Esophagus muscularis mucosa (tissue), 4 donors: Measurements from ENCODE around the gene MARCHF11. TPM values are rescaled to one million over a fixed set of nuclear protein-coding genes. Genes with fewer than 3 reads are reported as not detected.

Source experiments
- DNase-seq: peaks from one replicate; pipeline ENCODE4 v3.0.0-alpha.2; 2017; ENCODE audit errors: extremely low spot score
- H3K27ac ChIP-seq, 4 donors: fragments of 200-600 bp; sonication (generic); replicated peaks in 1 of 4; 1 replicate in 3 of 4; 2 replicates in 1 of 4; pipeline ENCODE4 v1.5.1; 2016 to 2019; ENCODE audit warnings: mild to moderate bottlenecking in 1 of 4
- H3K27me3 ChIP-seq, 4 donors: fragments of 200-600 bp; sonication (generic); one replicate each; pipeline versions ENCODE4 v1.5.1 to v1.6.0; 2016 to 2019
- H3K36me3 ChIP-seq, 4 donors: fragments of 200-600 bp; sonication (generic); one replicate each; pipeline ENCODE4 v1.5.1; 2016 to 2019
- H3K4me1 ChIP-seq, 4 donors: fragments of 200-600 bp; sonication (generic); one replicate each; pipeline ENCODE4 v1.5.1; 2016 to 2019
- H3K4me3 ChIP-seq, 4 donors: fragments of 200-600 bp; sonication (generic); 1 replicate in 2 of 4; 2 replicates in 2 of 4; pipeline ENCODE4 v1.5.1; 2016 to 2019; ENCODE audit warnings: mild to moderate bottlenecking in 4 of 4, moderate library complexity in 1 of 4
- H3K9me3 ChIP-seq, 4 donors: fragments of 200-600 bp; sonication (generic); 1 replicate in 3 of 4; 2 replicates in 1 of 4; pipeline ENCODE4 v1.5.1; 2016 to 2019
- CTCF ChIP-seq, 3 experiments: fragments of 200-600 bp in 2 of 3; fragments of 450-650 bp in 1 of 3; sonication (generic) in 2 of 3; IDR thresholded peaks; one replicate each; pipeline ENCODE4 v1.5.1; 2017 to 2019; ENCODE audit warnings: antibody characterized with exemption in 3 of 3, mild to moderate bottlenecking in 2 of 3, moderate library complexity in 1 of 3
- EP300 ChIP-seq: sonication (generic); formaldehyde crosslinking; IDR thresholded peaks from one replicate; pipeline ENCODE4 v1.6.1; 2017; ENCODE audit warnings: antibody characterized with exemption
- POLR2A ChIP-seq: fragments of 450-650 bp; IDR thresholded peaks from one replicate; pipeline ENCODE4 v1.6.1; 2017; ENCODE audit warnings: antibody characterized with exemption, moderate library complexity, mild to moderate bottlenecking, low read depth
- POLR2AphosphoS5 ChIP-seq, 2 donors: sonication (generic); formaldehyde crosslinking; IDR thresholded peaks; one replicate each; pipeline ENCODE4 v1.6.1; 2017; ENCODE audit warnings: antibody characterized with exemption in 2 of 2
- WGBS: methylation state at CpG from one replicate; pipeline ENCODE4 v1.1.5; 2018; 5-methylcytosine and 5-hydroxymethylcytosine counted together
- intact Hi-C: fragments of 100-400 bp; cut with DNase I; formaldehyde crosslinking; loops from one replicate; pipeline ENCODE4 v1.15.1; 2023
- total RNA-seq, 4 donors: library from RNA; depleted of rRNA; stranded (reverse); fragments of >200 nt; gene quantifications; one replicate each; pipeline versions ENCODE4 v1.1.0 to v1.2.1, GENCODE V29; 2016

Gene MARCHF11
- total RNA-seq, 4 donors from 2014 or later = 0.42 TPM; not detected in 3

GRCh38 chr5:16127865-16128544 is 51.6 kb downstream of the MARCHF11 start:
- intact Hi-C loops = no loop called here
- H3K27ac ChIP-seq = no peak overlapping the region

GRCh38 chr5:16120579-16120978 is 59.0 kb downstream of the MARCHF11 start:
- 67% methylated on average over 3 of the region's 3 CpGs for WGBS
- DNase-seq = no peak

More at GRCh38 chr5:16127865-16128544, 51.6 kb downstream of the MARCHF11 start:
- no peaks in the 10 kb centered on the region for H3K27me3 ChIP-seq
- no peak overlapping the region for H3K4me3 ChIP-seq
- H3K36me3 ChIP-seq = no peaks in the 10 kb centered on the region
- WGBS = 68% methylated on average over 4 of the region's 4 CpGs
- TF ChIP-seq EP300 (no peak), POLR2A (no peak), CTCF (IDR thresholded peaks at IDR 0.05) (no peak), POLR2AphosphoS5 (IDR thresholded peaks at IDR 0.05) (no peak)
- peaks cover 0 to 1% (median 0%) of the 10 kb centered on the region in 4 donors for H3K9me3 ChIP-seq
- peak; percentile 75 for DNase-seq
- no peaks in the 10 kb centered on the region for H3K4me1 ChIP-seq

GRCh38 chr5:16119790-16120189 is 59.8 kb downstream of the MARCHF11 start:
- Histone ChIP-seq H3K27ac (no peak overlapping the region), H3K27me3 (no peaks in the 10 kb centered on the region), H3K4me1 (no peaks in the 10 kb centered on the region), H3K9me3 (no peaks in the 10 kb centered on the region), H3K4me3 (no peak overlapping the region), H3K36me3 (no peaks in the 10 kb centered on the region)
- no peak for DNase-seq
- intact Hi-C loops = no loop called here
- TF ChIP-seq POLR2A (no peak), CTCF (IDR thresholded peaks at IDR 0.05) (no peak), POLR2AphosphoS5 (IDR thresholded peaks at IDR 0.05) (no peak), EP300 (no peak)
- 87% methylated on average over 4 of the region's 4 CpGs for WGBS

More at GRCh38 chr5:16120579-16120978, 59.0 kb downstream of the MARCHF11 start:
- Histone ChIP-seq H3K27me3 (no peaks in the 10 kb centered on the region), H3K36me3 (no peaks in the 10 kb centered on the region), H3K4me3 (no peak overlapping the region), H3K9me3 (no peaks in the 10 kb centered on the region), H3K27ac (no peak overlapping the region), H3K4me1 (no peaks in the 10 kb centered on the region)
- TF ChIP-seq POLR2AphosphoS5 (IDR thresholded peaks at IDR 0.05) = no peak
- TF ChIP-seq POLR2A = no peak
- no peak for TF ChIP-seq CTCF (IDR thresholded peaks at IDR 0.05)
- no peak for TF ChIP-seq EP300
- intact Hi-C loops = no loop called here

- H3K27ac ChIP-seq = no peak overlapping the region
- no peaks in the 10 kb centered on the region for H3K27me3 ChIP-seq
- no peak overlapping the region for H3K4me3 ChIP-seq
- TF ChIP-seq EP300 (no peak), POLR2AphosphoS5 (IDR thresholded peaks at IDR 0.05) (no peak), POLR2A (no peak), CTCF (IDR thresholded peaks at IDR 0.05) (no peak)
- intact Hi-C loops = no loop called here
- H3K4me1 ChIP-seq = no peaks in the 10 kb centered on the region
- H3K36me3 ChIP-seq = no peaks in the 10 kb centered on the region
- no peak for DNase-seq
- peaks cover 0 to 11% (median 7%) of the 10 kb centered on the region in 4 donors for H3K9me3 ChIP-seq
- 89% methylated on average over 8 of the region's 8 CpGs for WGBS
Measured at GRCh38 chr5:16115140-16115539, 64.5 kb downstream of the MARCHF11 start.
